NOMO-1 (cell line): ENCODE results near the gene CORO6.

ENCODE experiments used
- DNase-seq, 2 experiments: peaks; one replicate each; lab custom pipeline; 2025; ENCODE audit not compliant: unreplicated experiment in 2 of 2; lab: John Stamatoyannopoulos, UW

The CORO6 gene

DNA sequence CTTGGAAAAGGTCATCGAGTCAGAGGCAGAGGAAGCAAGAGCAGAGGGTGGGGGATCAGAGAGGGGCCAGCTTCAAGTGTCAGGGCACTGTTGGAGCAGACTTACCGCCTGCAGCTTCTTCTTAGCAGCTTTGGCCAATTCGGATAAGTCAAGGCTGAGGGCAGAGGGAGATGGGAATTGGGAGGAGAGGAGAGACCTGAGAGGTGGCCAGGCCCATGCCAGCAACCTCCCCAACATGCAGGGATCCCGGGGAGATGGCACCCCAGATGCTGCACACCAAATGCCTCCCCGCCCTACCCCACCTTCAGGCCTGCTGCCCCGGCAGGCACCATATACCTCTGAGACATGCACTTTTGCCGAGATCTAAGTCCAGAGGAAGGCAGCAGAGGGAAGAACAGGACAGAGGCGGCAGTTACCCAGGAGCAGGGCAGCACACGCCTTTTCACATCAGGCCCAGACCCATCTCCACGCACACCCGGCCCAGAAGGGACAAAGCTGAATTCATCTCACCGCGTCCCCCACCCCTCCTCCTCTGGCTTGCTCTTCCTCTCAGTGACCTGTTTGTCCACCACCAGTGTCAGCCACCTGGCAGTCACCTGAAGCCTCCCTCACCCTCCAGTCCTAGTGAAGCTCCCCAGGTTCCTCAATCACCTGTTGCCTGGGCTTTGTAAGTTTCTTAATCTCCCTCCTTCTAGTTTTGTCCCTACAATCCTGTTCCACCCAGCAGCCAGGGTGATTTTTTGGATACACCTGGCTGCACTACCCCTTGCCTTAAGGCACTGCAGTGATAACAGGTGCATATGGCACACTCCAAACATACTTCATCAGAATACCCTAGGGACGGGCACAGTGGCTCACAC, 43.9 kb downstream of the CORO6 start:
- DNase-seq: no peak

DNA sequence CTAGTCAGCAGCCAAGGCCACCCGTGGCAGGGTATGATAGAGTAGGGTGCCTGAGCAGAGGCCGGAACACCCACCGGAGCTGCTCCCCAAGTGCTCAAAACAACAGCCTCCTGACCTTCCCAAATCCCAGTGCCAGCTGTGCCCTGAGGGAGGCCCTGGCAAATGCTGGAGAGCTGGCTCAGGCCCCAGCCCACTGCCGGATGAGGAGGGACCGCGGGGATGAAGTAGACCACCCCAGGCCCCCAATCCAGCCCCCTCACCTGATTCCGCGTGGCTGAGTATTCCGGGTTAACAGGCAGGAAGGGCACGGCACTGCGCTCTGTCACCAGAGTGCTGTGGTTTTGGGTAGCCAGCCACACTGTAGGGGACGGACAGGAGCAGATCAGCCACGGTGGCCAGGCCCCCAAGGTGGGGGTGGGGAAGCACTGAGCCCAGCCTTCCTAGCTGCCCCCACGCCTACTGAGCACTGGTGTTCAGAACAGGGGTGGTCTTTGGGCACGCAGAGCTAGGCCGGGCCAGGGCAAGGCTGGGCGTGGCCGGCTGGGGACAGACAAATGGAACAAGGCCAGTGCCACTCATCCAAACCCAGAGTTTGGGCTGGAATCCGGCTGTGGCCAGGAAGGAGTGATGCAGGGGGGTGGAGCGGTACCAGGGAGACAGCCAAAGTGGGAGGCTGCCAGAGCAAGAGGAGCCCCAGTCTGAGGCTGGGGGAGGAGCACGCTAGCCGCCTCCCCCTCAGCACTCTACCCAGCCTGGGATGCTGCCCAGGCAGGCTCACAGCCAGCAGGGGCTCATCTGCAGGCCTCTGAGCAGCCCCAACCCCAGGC, 45.1 kb downstream of the CORO6 start:
- DNase-seq: no peak

DNA sequence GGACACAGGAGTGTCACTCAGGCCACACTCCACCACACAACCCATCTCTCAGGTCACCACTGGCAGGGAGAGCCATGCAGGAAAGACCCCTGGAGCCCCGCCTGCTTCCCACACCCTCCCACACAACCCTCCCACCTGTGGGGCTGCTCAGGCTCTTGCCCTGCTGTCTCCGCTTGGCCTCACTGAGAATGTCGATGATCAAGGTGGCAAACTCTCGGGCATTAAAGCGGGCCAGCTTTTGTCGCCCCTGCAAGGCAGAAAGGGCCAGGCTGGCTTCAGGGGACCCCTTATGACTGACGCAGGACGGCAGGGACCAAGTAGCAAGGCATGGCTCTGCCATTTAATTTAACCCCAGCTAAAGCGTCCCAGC, 45.7 kb downstream of the CORO6 start:
- DNase-seq: no peak

DNA sequence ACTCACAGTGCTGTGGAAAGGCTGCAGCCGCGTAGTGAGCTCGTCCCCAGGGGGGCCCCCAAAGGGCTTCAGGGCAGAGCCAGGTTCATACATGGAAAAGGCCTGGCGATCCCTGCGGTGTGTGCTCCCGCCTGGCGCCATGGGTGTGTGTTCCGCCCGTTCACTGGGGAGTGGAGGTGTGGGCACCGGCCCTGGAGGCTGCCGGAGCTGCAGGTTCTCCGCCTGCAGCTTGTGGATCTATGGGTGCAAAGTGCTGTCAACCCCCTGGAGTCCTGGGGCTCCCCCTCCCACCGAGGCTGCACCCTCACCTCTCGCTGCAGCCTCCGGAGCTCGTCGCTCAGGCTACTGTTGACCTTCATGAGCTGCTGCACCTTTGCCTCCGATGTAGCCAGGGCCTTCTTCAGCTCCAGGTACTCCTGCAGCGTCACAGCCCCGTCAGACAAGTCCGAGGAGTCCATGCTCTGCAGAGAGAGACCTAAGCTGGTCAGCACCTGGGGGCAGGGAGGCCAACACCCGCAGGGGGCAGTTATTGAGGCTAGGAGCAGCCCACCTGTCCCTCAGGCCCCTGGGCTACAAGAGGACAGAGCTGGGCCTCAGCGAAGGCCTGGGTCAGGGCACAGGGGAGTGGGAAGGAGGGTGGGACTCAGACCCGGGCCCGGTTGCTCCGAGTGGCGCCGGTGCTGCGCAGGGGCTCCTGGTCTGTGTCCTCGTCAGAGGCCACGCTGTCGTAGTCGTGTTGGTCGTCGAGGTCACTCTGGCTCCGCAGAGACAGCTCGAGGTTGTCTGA, 46.3 kb downstream of the CORO6 start:
- no peak for DNase-seq

DNA sequence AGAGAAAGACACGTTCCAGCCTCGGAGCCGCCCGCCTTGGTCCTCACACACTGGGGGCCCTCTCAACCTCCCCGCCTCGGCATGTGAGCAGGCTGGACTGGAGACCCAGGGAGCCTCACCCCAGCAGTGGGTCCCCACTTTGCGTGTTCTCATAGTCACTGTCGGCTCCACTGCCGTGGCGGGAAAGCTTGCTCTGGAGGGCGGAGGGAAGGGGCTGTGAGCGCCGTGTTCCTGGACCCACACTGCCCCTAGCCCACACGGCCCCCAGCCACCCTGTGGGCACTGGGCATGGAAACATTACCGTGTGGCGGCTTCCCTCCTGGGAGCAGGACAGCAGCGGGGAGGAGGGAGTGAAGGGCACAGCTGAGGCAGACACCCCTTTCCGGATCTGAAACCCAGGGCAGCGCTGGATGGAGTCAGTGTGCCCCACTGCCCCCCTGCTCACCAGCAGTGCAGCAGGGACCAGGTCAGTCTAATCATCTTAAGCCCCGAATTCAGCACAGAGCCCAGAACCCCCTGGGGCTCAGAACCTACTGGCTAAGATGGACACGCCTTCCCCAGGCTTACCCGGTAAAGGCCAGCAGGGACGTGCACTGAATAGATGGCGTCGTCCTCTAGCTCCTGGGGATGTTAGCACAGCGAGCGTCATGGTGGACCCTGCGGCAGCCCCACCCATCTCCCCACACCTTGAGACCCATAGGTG, 47.0 kb downstream of the CORO6 start:
- DNase-seq: no peak

DNA sequence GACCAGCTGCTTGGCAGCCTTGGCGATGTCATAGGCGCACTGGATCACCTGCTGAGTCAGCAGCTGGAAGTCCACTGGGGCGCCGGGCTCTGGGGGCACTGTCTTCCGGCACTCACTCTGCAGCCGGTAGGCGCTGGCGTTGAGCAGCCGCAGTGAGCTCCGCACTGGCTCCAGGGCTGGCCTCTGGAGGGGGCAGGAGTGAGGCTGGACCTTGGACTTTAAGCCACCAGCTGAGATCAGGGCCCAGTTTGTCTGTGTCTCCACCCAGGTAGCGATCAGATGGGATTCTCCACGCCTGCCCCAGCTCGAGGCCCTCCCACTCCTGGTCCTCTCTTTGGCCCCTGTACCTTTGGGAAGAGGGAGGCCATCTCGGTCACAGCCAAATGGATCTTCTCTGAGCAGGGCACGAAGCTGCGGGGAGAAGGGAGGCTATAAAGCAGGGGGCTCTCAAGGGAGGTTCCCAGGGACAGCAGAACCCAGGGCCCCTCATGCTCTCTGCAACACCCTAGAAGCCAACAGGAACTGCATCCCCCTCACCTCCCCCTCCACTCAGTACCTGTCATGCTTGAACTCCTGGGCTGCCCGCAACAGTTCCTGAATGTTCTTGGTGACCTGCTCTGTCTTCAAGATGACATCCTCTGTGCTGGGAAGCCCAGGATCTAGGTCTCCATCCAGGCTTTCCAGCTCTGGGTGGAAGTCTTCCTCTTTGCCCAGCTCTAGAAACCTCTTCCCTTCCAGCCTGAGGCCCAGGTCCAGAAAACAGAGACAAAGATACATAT, 47.8 kb downstream of the CORO6 start:
- no peak for DNase-seq

DNA sequence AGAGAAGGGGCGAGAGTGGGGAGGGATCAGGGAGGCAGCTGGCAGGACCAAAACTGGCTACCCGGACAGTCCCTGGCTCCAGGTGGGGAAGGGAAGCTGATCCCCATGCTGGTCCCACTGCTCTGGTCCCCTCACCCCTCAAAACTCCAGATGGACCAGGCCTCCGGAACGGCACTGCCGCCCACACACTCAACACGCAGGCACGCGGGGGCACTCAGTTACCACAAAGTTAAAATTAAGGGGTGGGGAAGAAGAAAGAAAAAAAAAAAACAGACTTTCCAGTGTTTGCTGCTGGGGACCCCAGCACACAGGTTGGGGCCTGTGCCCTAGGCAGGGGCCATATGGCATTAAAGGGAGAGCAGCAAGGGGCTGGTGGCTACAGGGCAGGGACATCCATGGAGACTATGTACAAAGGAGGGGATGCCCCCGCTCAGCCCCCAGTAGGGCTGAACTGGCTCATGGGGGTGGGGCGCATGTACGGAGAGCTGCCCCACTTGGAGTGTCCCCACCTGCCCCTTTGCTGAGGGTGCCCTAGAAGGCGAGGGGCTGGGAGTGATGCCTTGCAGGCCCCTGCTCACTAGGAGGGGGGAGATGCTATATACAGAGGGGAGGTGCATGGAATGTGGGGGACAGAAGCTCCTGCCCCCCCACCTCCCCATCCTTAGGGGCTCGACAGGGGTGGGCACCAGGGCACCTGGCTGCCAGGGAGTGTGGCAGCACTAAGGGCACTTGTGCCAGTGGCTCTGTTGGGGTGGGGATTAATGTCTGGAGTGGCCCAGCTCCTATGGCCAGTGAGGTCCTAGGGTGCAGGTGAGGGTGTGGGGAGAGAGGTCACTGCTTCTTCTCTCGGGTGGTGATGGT, 48.6 kb downstream of the CORO6 start:
- DNase-seq: no peak

DNA sequence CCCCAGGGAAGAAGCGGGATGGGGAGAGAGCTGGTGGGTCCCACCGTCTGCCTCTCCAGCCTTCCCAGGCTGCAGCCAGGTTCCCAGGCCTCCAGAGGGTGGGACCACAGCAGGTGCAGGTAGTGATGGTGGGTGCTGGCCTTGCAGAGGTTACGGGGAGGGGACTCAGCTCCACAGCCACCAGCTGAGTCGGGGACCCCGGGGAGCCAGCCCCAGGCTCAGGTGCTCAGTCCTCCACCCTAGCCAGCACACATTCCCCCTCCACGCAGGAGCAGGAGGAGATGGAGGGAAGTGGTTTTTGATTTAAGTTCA, 49.2 kb downstream of the CORO6 start:
- DNase-seq: no peak

DNA sequence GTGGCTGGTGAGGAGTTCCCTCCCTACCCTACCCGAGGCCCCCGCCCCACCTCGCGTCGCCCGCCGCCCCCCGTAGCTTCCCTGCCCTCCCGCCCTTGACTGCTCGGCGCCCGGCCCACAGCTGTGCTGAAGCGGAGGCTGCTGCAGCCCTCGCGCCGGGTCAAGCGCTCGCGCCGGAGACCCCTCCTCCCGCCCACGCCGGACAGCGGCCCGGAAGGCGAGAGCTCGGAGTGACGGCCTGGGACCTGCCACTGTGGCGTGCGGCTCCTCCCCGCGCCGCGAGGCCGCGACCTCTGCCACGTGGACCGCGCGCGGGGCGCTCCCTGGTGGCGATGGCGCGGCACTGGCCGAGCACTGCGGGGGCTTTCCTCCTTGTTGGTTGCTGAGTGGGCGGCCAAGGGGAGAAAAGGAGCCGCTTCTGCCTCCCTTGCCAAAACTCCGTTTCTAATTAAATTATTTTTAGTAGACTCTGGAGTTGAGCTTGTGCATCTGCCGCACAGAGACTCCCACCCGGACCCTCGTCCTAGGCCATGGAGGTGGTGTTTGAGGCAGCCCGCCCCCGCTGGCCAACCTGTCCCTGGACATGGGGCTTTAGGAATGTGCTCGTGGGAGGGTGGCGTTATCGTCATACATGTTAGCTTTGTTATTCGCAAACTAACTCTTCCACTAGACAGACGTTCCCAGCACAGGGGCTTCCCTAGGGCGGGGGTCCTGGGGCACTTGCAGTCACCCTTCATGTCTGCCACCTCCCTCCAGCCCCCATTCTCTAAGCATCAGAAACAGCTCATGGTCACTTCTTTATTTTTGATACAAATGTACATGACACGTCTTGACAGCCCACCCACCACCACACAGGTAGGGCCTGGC, 49.8 kb downstream of the CORO6 start:
- DNase-seq: peak; percentile 13 to 21

DNA sequence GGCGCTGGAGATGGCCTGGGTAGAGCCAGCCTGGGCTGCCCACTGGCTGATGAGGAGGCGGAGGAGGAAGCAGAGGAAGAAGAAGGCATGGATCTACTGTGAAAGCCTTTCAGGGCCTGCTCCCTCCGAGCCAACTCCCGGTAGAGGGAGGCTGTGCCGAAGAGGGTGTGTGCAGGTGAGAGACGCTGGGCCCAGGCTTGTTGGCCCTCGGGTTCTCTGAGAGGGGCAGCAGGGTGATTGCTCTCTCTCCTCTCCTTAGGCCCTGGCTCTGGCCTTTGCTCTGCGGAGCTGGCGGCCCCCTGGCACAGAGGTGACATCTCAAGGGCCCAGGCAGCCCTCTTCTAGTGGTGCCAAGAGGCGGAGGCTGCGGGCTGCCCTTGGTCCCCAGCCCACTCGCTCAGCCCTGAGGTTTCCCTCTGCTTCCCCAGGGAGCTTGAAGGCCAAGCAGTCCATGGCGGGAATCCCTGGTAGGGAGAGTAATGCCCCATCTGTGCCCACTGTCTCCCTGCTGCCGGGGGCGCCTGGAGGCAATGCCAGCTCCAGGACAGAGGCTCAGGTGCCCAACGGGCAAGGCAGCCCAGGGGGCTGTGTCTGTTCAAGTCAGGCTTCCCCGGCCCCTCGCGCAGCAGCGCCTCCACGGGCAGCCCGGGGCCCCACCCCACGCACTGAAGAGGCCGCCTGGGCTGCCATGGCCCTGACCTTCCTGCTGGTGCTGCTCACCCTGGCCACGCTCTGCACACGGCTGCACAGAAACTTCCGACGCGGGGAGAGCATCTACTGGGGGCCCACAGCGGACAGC, 50.6 kb downstream of the CORO6 start:
- DNase-seq: no peak

DNA sequence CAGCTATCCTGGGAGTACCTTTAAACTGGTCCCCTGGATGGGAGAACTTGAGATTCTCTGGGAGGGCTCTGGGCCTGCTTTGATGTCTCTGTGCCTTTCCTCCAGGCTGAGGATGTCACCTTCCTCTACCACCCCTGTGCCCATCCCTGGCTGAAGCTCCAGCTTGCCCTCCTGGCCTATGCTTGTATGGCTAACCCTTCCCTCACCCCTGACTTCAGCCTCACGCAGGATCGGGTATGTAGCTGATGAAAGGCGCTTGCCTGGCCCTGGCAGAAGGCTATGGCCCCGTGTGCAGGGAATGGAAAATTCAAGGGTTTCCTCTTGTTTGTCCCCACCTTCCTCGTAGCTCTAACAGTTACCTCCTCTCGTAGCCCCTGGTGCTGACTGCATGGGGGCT, 51.2 kb downstream of the CORO6 start:
- no peak for DNase-seq

DNA sequence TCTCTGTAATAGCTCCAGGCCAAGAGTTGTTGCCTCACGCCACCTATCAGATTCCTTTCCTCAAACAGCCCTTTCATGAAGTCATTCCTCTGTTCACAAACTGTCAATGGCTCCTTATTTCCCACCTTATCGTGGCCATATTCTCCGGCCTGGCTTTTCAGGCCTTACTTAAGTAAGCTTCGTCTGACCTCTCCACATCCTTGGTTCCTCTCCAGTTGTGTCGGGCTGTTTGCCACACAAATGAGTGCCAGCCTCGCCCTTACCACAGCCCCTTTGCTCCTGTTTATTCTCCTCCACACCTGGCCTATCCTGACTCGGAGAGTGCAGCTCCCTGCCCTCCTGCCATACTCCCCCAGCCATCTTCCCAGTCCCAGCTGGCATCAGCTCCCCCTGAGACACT, 52.2 kb downstream of the CORO6 start:
- no peak for DNase-seq

DNA sequence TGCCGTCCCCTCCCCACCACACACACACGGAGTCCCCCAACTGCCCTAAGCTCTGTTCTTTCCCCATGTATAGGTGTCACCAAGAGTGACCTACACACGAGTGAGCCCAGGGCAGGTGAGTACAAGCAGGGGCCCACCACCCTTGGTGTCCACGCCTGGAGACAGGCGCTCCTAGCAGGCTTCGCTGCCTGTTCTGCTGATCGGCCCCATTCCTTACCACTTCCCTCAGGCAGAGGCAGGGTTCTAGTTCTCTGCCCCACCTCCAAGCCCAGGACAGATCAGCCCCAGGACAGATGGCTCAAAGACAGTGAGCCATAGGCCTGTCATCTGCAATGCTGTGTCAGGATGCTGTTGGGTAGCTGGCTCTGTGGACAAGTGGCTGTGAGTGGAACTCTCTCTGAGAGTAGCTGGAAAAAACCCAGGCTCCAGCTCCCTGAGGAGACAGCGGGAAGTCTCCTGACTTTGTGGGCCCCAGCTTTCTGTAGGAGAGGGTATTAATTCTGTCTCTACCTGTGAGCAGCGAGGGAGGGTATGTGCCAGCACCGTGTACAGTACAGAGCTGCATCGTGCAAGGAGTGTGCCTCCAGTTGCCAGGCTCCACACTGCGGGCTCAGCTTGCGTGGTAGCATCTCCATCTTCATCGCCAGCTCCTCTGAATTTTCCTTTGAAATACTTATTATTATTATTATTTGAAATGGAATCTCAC, 53.3 kb downstream of the CORO6 start:
- DNase-seq: no peak

DNA sequence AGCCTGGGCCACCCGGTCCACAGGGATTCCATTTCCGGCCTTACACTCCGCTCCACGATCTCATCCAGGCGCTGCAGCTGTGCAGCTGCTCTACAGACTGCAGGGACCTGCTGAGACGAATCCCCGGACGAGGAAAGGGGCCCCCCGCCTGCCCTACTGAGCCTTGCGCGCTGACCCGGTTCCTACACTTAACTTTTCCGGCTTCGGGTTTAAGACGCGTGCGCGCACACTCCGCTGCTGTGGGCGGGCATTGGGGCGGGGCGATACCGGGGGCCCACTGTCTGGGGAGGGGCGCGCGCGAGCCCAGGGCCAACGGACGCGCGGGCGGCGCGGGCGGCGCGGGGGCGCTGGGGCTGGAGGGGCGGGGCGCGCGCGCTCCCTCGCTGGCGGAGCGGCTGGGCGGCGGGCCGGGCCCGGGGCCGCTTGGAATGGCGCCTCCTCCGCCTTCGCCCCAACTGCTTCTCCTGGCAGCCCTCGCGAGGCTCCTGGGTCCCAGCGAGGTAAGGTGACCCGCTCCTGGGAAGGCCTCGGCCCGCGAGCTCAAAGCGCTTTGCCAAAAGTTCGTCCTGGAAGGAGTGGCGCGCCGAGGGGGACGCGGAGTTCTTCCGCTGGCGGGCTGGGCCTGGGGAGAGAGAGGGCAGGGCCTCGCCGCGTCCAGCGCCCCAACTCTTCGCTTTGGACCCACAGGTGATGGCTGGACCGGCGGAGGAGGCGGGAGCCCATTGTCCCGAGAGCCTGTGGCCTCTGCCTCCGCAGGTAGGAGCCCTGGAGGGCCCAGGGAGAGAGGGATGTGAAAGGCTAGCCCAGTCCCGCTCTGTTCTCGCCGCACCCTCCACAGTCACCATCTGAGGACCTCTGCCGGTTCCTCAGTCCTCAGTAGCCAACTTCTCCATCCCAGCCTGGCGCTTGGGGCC, 54.1 kb downstream of the CORO6 start, which contains the start of gene TP53I13:
TSS of gene TP53I13 (plus strand) at position 371 of the 914 bp plus-strand sequence. CDS start at position 429, 58 bp downstream.
- peak; percentile 80 to 90 for DNase-seq

DNA sequence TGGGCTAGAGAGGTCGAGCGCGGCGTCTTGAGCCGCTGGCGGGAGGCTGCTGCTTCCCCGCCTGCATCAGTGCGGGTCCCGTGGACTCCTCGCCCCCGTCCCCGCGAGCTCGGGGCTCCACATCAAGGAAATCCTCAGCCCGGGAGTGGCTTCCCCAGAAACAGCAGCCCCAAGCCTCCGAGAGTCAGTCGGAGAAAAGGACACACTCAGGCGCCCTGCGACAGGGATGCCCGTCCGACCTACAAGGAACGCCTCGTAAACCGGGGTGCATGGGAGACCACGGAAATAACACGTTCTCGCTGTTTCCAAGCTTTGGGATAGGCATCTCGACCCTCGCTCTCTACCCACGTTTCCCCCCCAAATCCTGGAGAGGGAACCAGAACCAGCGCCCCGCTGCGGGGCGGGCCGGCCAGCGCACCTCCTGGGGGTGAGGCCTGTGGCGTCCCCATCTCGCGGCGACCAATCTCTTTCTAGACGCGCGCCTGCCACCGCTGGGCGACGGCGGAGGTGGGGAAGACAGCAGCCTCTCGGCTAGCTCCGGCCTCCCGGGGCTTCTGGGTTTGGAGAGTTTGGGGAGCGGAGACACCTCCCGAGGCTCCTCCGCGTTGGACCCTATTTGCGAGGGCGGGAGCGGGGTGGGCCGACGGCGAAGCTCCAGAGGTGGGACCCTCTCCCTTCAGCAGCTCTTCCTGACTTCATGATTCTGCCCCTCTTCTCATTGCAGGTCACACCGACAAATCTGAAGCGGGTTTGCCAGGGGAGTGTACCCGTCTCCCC, 55.0 kb downstream of the CORO6 start:
- peak; percentile 64 to 80 for DNase-seq
